Neural cell (in vitro differentiated cells): ENCODE data around the gene KRT20.

ENCODE experiments used
- EZH2 ChIP-seq: fragments of 200-600, 300-800 bp; shearing (Covaris generic), sonication (generic); IDR thresholded peaks from 2 replicates; pipeline ENCODE4 v1.6.1; 2014; ENCODE audit warnings: antibody characterized with exemption, low read length, borderline replicate concordance, mild to moderate bottlenecking; ENCODE audit not compliant: insufficient read depth, poor library complexity, severe bottlenecking
- REST ChIP-seq: IDR thresholded peaks from 2 replicates; pipeline ENCODE4 v1.6.1; 2012; ENCODE audit warnings: borderline replicate concordance
- SMC3 ChIP-seq: fragments of 450-650 bp; conservative IDR thresholded peaks from 2 replicates; pipeline ENCODE4 v1.6.1; 2014; ENCODE audit warnings: antibody characterized with exemption, mild to moderate bottlenecking, moderate library complexity; ENCODE audit not compliant: poor library complexity
- TF ChIP-seq, protein P1 (sequence below): fragments of 450-650 bp; IDR thresholded peaks from 2 replicates; pipeline ENCODE4 v1.5.1; 2014; ENCODE audit warnings: antibody characterized with exemption, mild to moderate bottlenecking, moderate library complexity; ENCODE audit not compliant: poor library complexity, severe bottlenecking

DNA sequence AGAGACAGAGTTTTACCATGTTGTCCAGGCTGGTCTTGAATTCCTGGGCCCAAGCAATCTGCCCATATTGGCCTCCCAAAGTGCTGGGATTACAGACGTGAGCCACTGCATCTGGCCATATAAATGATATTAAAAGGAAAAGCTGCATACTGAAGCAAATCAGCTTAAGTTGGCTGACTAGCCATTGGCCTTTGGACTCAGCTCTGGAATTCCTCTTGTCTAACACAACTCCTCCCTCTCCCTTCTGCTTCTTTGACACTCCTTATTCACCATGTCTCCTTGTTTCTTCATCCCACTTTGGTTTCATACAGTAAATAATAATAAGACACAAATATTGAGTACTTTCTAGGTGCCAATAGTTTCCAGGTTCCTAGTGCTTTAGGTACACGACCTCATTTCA, 25.5 kb downstream of the KRT20 start:
- TF ChIP-seq, protein P1, sequence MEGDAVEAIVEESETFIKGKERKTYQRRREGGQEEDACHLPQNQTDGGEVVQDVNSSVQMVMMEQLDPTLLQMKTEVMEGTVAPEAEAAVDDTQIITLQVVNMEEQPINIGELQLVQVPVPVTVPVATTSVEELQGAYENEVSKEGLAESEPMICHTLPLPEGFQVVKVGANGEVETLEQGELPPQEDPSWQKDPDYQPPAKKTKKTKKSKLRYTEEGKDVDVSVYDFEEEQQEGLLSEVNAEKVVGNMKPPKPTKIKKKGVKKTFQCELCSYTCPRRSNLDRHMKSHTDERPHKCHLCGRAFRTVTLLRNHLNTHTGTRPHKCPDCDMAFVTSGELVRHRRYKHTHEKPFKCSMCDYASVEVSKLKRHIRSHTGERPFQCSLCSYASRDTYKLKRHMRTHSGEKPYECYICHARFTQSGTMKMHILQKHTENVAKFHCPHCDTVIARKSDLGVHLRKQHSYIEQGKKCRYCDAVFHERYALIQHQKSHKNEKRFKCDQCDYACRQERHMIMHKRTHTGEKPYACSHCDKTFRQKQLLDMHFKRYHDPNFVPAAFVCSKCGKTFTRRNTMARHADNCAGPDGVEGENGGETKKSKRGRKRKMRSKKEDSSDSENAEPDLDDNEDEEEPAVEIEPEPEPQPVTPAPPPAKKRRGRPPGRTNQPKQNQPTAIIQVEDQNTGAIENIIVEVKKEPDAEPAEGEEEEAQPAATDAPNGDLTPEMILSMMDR: no peak
- no peak for TF ChIP-seq SMC3
- no peak for TF ChIP-seq REST
- TF ChIP-seq EZH2: no peak
